ENCODE measurements around the gene ARL14EP. TPM values are rescaled to one million over a fixed set of nuclear protein-coding genes. Genes with fewer than 3 reads are reported as not detected.

Gene ARL14EP
- total RNA-seq, 1 donor from 2014 or later = 54.8 TPM

GRCh38 chr11:30351061-30351460 lies 28.2 kb downstream of the ARL14EP start:
- no peaks in the 10 kb centered on the region for H4K20me1 ChIP-seq (ENCODE audit: low read depth)
- H3K27ac Mint-ChIP-seq = no peak overlapping the region
- no peak overlapping the region for H3K9ac ChIP-seq
- no peak overlapping the region for H3K4me3 Mint-ChIP-seq
- H3K36me3 Mint-ChIP-seq = no peaks in the 10 kb centered on the region
- no peaks in the 10 kb centered on the region for H3K79me2 ChIP-seq (ENCODE audit: low read depth)
- DNase-seq (ENCODE audit: low spot score) = no peak
- no peak overlapping the region for H3K4me3 ChIP-seq
- no peaks in the 10 kb centered on the region for H3F3A ChIP-seq (ENCODE audit: low read depth)
- no peaks in the 10 kb centered on the region for H3K9me3 Mint-ChIP-seq
- no peaks in the 10 kb centered on the region for H3K4me1 Mint-ChIP-seq
- H3K4me2 ChIP-seq = no peak overlapping the region
- H3K36me3 ChIP-seq = no peaks in the 10 kb centered on the region
- no peak overlapping the region for H3K27ac ChIP-seq
- TF ChIP-seq EZH2phosphoT487 (IDR thresholded peaks at IDR 0.05) = no peak
- no peak for TF ChIP-seq CTCF (IDR thresholded peaks at IDR 0.05)
- no peak for TF ChIP-seq EZH2 (IDR thresholded peaks at IDR 0.05)
- H2AFZ ChIP-seq (replicated peaks) = no peak overlapping the region
- peaks cover 5% of the 10 kb centered on the region for H3K4me1 ChIP-seq
- H3K9me3 ChIP-seq (ENCODE audit: low read depth) = no peaks in the 10 kb centered on the region
- H3K27me3 ChIP-seq = no peaks in the 10 kb centered on the region
- H3K27me3 Mint-ChIP-seq (ENCODE audit: insufficient read depth, low read depth) = peaks cover 2% of the 10 kb centered on the region

GRCh38 chr11:30356391-30356790 lies 33.5 kb downstream of the ARL14EP start:
- Mint-ChIP-seq H3K4me1 (no peaks in the 10 kb centered on the region), H3K27ac (no peak overlapping the region), H3K36me3 (no peaks in the 10 kb centered on the region), H3K27me3 (ENCODE audit: insufficient read depth, low read depth) (peaks cover 5% of the 10 kb centered on the region), H3K9me3 (no peaks in the 10 kb centered on the region), H3K4me3 (no peak overlapping the region)
- Histone ChIP-seq H3K79me2 (ENCODE audit: low read depth) (no peaks in the 10 kb centered on the region), H3K4me3 (no peak overlapping the region), H3K36me3 (no peaks in the 10 kb centered on the region), H3K27ac (no peak overlapping the region), H3K27me3 (no peaks in the 10 kb centered on the region), H3K4me2 (no peak overlapping the region), H2AFZ (replicated peaks) (no peak overlapping the region), H3K9me3 (ENCODE audit: low read depth) (no peaks in the 10 kb centered on the region), H3F3A (ENCODE audit: low read depth) (no peaks in the 10 kb centered on the region), H4K20me1 (ENCODE audit: low read depth) (no peaks in the 10 kb centered on the region), H3K4me1 (peaks cover 5% of the 10 kb centered on the region), H3K9ac (no peak overlapping the region)
- TF ChIP-seq CTCF (IDR thresholded peaks at IDR 0.05) = no peak
- no peak for TF ChIP-seq EZH2phosphoT487 (IDR thresholded peaks at IDR 0.05)
- DNase-seq (ENCODE audit: low spot score) = no peak

- Histone ChIP-seq H4K20me1 (ENCODE audit: low read depth) (no peaks in the 10 kb centered on the region), H3K9me3 (ENCODE audit: low read depth) (no peaks in the 10 kb centered on the region), H3K79me2 (ENCODE audit: low read depth) (no peaks in the 10 kb centered on the region), H3F3A (ENCODE audit: low read depth) (no peaks in the 10 kb centered on the region), H3K9ac (no peak overlapping the region), H3K36me3 (no peaks in the 10 kb centered on the region), H3K27me3 (no peaks in the 10 kb centered on the region), H3K4me3 (no peak overlapping the region), H2AFZ (replicated peaks) (no peak overlapping the region), H3K4me2 (no peak overlapping the region), H3K4me1 (peaks cover 4% of the 10 kb centered on the region), H3K27ac (no peak overlapping the region)
- Mint-ChIP-seq H3K4me1 (no peaks in the 10 kb centered on the region), H3K4me3 (no peak overlapping the region), H3K36me3 (no peaks in the 10 kb centered on the region), H3K9me3 (no peaks in the 10 kb centered on the region), H3K27me3 (ENCODE audit: insufficient read depth, low read depth) (peaks cover 3% of the 10 kb centered on the region), H3K27ac (no peak overlapping the region)
- TF ChIP-seq CTCF (IDR thresholded peaks at IDR 0.05) (no peak), EZH2 (IDR thresholded peaks at IDR 0.05) (no peak), EZH2phosphoT487 (IDR thresholded peaks at IDR 0.05) (no peak)
- DNase-seq (ENCODE audit: low spot score) = no peak
These were observed 35.0 kb downstream of the ARL14EP start for GRCh38 chr11:30357872-30358271.

Measured in neural progenitor cell (in vitro differentiated cells).